OCI-LY3 (cell line): Measurements from ENCODE around the gene UBE2S.
"Not testable (repeated sequence)": the region's sequence is repeated elsewhere in the genome, so short reads cannot be mapped to it uniquely, and the experiment has no call there.

Source experiments
- H2AFZ ChIP-seq: fragments of 200-600, 300-600 bp; shearing (Covaris generic); 2 replicates; pipeline ENCODE4 v1.6.0; 2014; ENCODE audit warnings: antibody characterized with exemption, low read depth, low read length
- H3K27ac ChIP-seq: fragments of 200-600, 300-600 bp; sonication (generic); 2 replicates; pipeline ENCODE4 v1.5.1; 2014; ENCODE audit warnings: mild to moderate bottlenecking, low read length, moderate library complexity, mixed read lengths
- H3K27me3 ChIP-seq: fragments of 200-600, 300-600 bp; sonication (generic); 2 replicates; pipeline ENCODE4 v1.6.1; 2014; ENCODE audit warnings: low read depth, low read length, mixed read lengths
- H3K36me3 ChIP-seq: fragments of 200-600, 300-600 bp; sonication (generic); replicated peaks from 2 replicates; pipeline ENCODE3; 2014; ENCODE audit warnings: low read depth, low read length, mixed read lengths
- H3K4me1 ChIP-seq: fragments of 300-600, 200-600 bp; sonication (generic); 2 replicates; pipeline ENCODE4 v1.6.1; 2014; ENCODE audit warnings: low read length, mixed read lengths
- H3K4me2 ChIP-seq: fragments of 200-600, 300-600 bp; sonication (generic); 2 replicates; pipeline ENCODE4 v1.6.1; 2014; ENCODE audit warnings: low read length, mixed read lengths
- H3K4me3 ChIP-seq: fragments of 300-600, 200-600 bp; sonication (generic); 2 replicates; pipeline ENCODE4 v1.5.1; 2014; ENCODE audit warnings: antibody characterized with exemption, mild to moderate bottlenecking, low read length, moderate library complexity
- H3K79me2 ChIP-seq: fragments of 300-600, 200-600 bp; shearing (Covaris generic); 2 replicates; pipeline ENCODE4 v1.6.1; 2014; ENCODE audit warnings: mild to moderate bottlenecking, low read length, mixed read lengths
- H3K9ac ChIP-seq: fragments of 300-600, 200-600 bp; shearing (Covaris generic); 2 replicates; pipeline ENCODE4 v1.6.0; 2014; ENCODE audit warnings: mild to moderate bottlenecking, low read length, moderate library complexity
- H3K9me3 ChIP-seq: fragments of 200-600, 300-600 bp; shearing (Covaris generic); 2 replicates; pipeline ENCODE4 v1.6.1; 2014; ENCODE audit warnings: low read length, mixed read lengths; ENCODE audit not compliant: insufficient read depth
- H4K20me1 ChIP-seq: fragments of 200-600, 300-600 bp; sonication (generic); 2 replicates; pipeline ENCODE4 v1.6.1; 2016; ENCODE audit warnings: low read length, mixed read lengths; ENCODE audit not compliant: insufficient read depth
- CTCF ChIP-seq: fragments of 200-600, 300-600 bp; sonication (generic); IDR thresholded peaks from 2 replicates; pipeline ENCODE4 v1.5.1; 2014; ENCODE audit warnings: antibody characterized with exemption, low read length, low read depth
- EZH2phosphoT487 ChIP-seq: fragments of 200-600 bp; shearing (Covaris generic); IDR thresholded peaks from 2 replicates; pipeline ENCODE4 v1.6.1; 2018; ENCODE audit warnings: antibody characterized with exemption, mixed run types, low read depth

UBE2S gene

GRCh38 chr19:55451163-55451964 lies 43.8 kb upstream of the UBE2S start:
- no peak overlapping the region for H3K9ac ChIP-seq
- H3K27me3 ChIP-seq = no peaks in the 10 kb centered on the region

GRCh38 chr19:55449469-55449868 lies 41.9 kb upstream of the UBE2S start:
- TF ChIP-seq CTCF (no peak), EZH2phosphoT487 (no peak)
- Histone ChIP-seq H3K27ac (no peak overlapping the region), H3K36me3 (peaks cover 3% of the 10 kb centered on the region), H3K27me3 (no peaks in the 10 kb centered on the region), H3K4me2 (no peak overlapping the region), H3K9ac (no peak overlapping the region), H3K79me2 (no peaks in the 10 kb centered on the region), H3K9me3 (no peaks in the 10 kb centered on the region), H3K4me1 (no peaks in the 10 kb centered on the region), H3K4me3 (no peak overlapping the region), H4K20me1 (no peaks in the 10 kb centered on the region), H2AFZ (no peak overlapping the region)

More at GRCh38 chr19:55451163-55451964, 43.8 kb upstream of the UBE2S start:
- no peak overlapping the region for H3K4me3 ChIP-seq
- H4K20me1 ChIP-seq = no peaks in the 10 kb centered on the region
- TF ChIP-seq CTCF (no peak), EZH2phosphoT487 (no peak)
- no peak overlapping the region for H2AFZ ChIP-seq
- no peak overlapping the region for H3K27ac ChIP-seq
- peaks cover 3% of the 10 kb centered on the region for H3K36me3 ChIP-seq
- H3K9me3 ChIP-seq = no peaks in the 10 kb centered on the region
- no peak overlapping the region for H3K4me2 ChIP-seq
- H3K79me2 ChIP-seq = no peaks in the 10 kb centered on the region
- no peaks in the 10 kb centered on the region for H3K4me1 ChIP-seq

GRCh38 chr19:55448175-55448490 lies 40.5 kb upstream of the UBE2S start:
- H4K20me1 ChIP-seq, H3K36me3 ChIP-seq, H2AFZ ChIP-seq, H3K9me3 ChIP-seq, H3K79me2 ChIP-seq, H3K4me2 ChIP-seq, H3K27me3 ChIP-seq, H3K9ac ChIP-seq, H3K27ac ChIP-seq, H3K4me3 ChIP-seq, H3K4me1 ChIP-seq: not testable (repeated sequence)

GRCh38 chr19:55447421-55448174 lies 40.0 kb upstream of the UBE2S start:
- no peak overlapping the region for H3K4me2 ChIP-seq
- H3K36me3 ChIP-seq = no peaks in the 10 kb centered on the region
- no peaks in the 10 kb centered on the region for H3K9me3 ChIP-seq
- H4K20me1 ChIP-seq = no peaks in the 10 kb centered on the region
- H3K27me3 ChIP-seq = no peaks in the 10 kb centered on the region
- no peak overlapping the region for H3K9ac ChIP-seq
- no peak overlapping the region for H3K4me3 ChIP-seq
- TF ChIP-seq EZH2phosphoT487 (no peak), CTCF (no peak)
- H3K79me2 ChIP-seq = no peaks in the 10 kb centered on the region
- no peak overlapping the region for H2AFZ ChIP-seq
- H3K4me1 ChIP-seq = no peaks in the 10 kb centered on the region
- H3K27ac ChIP-seq = no peak overlapping the region
